ENCODE data around the gene NKX1-1. TPM values are rescaled to one million over a fixed set of nuclear protein-coding genes. Genes with fewer than 3 reads are reported as not detected.
A peak's percentile ranks its signal among the peaks of the same experiment; 100 is the strongest.

Gene NKX1-1
- total and polyA plus RNA-seq, 9 of the 15 experiments (the other 6 are each of a cell fraction or from before 2014, with no cell fraction given): not detected

DNA sequence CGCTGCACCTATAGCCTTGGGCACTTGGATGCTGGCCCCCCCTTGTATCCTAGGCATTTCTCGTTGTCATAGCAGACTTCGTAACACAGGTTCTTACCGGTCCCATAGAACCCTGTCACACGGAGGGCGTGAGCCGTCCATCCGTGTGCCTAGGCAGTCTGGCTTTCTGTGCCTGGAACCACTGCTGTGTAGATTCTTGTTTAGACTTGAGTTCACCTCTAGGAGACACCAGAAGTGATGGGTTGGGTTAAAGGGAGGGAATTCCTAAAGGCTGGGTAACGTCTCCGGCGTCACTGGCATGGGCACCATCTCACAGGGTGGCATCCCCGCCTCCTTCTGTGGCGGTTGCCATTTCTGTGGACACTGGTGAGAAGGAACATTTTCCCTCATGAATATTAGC lies 13.5 kb upstream of the NKX1-1 start (continued):
- TF ChIP-seq ZBTB8A (IDR thresholded peaks at IDR 0.05; ENCODE audit: partially characterized antibody) (no peak), SIRT6 (IDR thresholded peaks at IDR 0.05; ENCODE audit: low read depth, low read length) (no peak), FOXA1 (IDR thresholded peaks at IDR 0.05; ENCODE audit: borderline replicate concordance) (no peak)
- TF ChIP-seq, protein P1, sequence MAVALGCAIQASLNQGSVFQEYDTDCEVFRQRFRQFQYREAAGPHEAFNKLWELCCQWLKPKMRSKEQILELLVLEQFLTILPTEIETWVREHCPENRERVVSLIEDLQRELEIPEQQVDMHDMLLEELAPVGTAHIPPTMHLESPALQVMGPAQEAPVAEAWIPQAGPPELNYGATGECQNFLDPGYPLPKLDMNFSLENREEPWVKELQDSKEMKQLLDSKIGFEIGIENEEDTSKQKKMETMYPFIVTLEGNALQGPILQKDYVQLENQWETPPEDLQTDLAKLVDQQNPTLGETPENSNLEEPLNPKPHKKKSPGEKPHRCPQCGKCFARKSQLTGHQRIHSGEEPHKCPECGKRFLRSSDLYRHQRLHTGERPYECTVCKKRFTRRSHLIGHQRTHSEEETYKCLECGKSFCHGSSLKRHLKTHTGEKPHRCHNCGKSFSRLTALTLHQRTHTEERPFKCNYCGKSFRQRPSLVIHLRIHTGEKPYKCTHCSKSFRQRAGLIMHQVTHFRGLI (CRISPR knock-in tag; IDR thresholded peaks at IDR 0.05): no peak

DNA sequence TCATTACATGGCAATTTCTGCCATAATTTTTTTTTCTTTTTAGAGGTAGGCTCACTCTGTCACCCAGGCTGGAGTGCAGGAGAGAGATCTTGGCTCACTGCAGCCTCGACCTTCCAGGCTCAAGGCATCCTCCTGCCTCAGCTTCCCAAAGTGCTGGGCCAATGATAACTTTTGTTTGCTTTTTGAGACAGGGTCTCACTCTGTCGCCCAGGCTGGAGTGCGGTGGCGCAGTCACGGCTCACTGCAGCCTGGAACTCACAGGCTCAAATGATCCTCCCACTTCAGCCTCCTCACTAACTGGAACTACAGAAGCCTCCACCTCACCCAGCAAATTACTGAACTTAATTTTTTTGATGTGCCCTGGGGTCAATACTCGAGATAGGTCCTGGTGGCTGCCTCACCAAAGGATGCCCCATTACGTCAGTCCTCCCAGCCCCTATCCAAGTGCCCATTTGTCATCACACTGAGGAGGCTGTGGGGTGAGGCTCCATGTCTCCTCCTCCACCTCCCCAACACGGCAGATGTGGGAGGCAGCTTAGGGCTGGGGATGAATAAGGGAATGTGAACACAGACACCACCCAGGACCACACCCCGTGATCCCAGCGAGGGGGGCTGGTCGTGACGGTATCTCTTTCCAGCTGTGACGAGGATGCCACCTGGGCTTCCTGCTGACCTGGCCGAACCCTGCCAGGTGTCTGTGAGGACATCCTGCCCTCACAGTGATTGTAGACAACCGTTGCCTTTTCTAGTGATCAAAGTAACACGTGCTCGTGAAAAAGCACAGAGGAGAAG lies 12.4 kb upstream of the NKX1-1 start:
- H3K79me2 ChIP-seq (ENCODE audit: control insufficient read depth, insufficient read depth, low read length): no peaks in the 10 kb centered on the region
- FAIRE-seq: peak; percentile 19
- H3K9me3 ChIP-seq (replicated peaks; ENCODE audit: control insufficient read depth, insufficient read depth, low read depth, low read length): no peaks in the 10 kb centered on the region
- H3K9me1 ChIP-seq (ENCODE audit: control insufficient read depth, insufficient read depth, low read length): no peaks in the 10 kb centered on the region
- POLR2A ChIA-PET: no interaction called here
- peaks cover 5 to 41% of the 10 kb centered on the region in 2 experiments; a peak in 4 of 5 replicates for H3K27me3 ChIP-seq (ENCODE audit: control insufficient read depth in 2 of 2, insufficient read depth in 2 of 2, low read length in 2 of 2)
- peak in 2 of 4 experiments; percentile 41 to 42 for DNase-seq (ENCODE audit: extremely low read depth in 1 of 4, low spot score in 3 of 4)
- CTCF ChIA-PET (ENCODE audit: low intra/inter-chr PET ratio): no interaction called here
- 0 out of 2 replicates have a peak overlapping the region, but pooled peaks have one; percentile 40 for H2AFZ ChIP-seq (ENCODE audit: low read depth, low read length)
- H3K4me3 ChIP-seq: no peak overlapping the region
- no peak overlapping the region for H3K27ac ChIP-seq (ENCODE audit: extremely low read depth, low read depth, low read length)
- TF ChIP-seq EGR1 (conservative IDR thresholded peaks at IDR 0.05) (0 out of 2 replicates have a peak, but pooled peaks have one; percentile 7), DMBX1 (CRISPR knock-in tag; IDR thresholded peaks at IDR 0.05; ENCODE audit: borderline replicate concordance) (no peak)
- no peaks in the 10 kb centered on the region; the same call in 1 of the 2 replicates for H4K20me1 ChIP-seq (replicated peaks; ENCODE audit: control insufficient read depth, insufficient read depth, low read length)
- in situ Hi-C loops (cut with MboI) (no loop called here), intact Hi-C loops (cut with micrococcal nuclease) (no loop called here)
- BruUV-seq (replicated peaks): no TSS peak
- H3K4me2 ChIP-seq (ENCODE audit: insufficient read depth, low read length): peak overlapping the region; percentile 46; the same call in 1 of the 2 replicates
- H3K9ac ChIP-seq (ENCODE audit: insufficient read depth in 1 of 2, low read depth in 2 of 2, low read length in 2 of 2): peak overlapping the region in 1 of 2 experiments; percentile 58; a peak in 1 of 4 replicates
- H3K4me1 ChIP-seq (replicated peaks in 1 of 2; ENCODE audit: control insufficient read depth in 2 of 2, insufficient read depth in 2 of 2, low read length in 2 of 2): peaks cover 6 to 29% of the 10 kb centered on the region in 2 experiments; a peak in 4 of 5 replicates
- ATAC-seq: no peak
- WGBS (ENCODE audit: insufficient coverage, low coverage, missing lambda C conversion rate): 6% methylated on average over 15 of the region's 17 CpGs
- no peaks in the 10 kb centered on the region for H3K36me3 ChIP-seq (ENCODE audit: control insufficient read depth, insufficient read depth, low read length)

All from K562 (cell line).